OCI-LY1 (cell line): ENCODE measurements around the gene NADK2.

Source experiments
- CTCF ChIP-seq: fragments of 200-600 bp; sonication (generic), shearing (Covaris generic); IDR thresholded peaks from 2 replicates; pipeline ENCODE4 v1.5.1; 2017; ENCODE audit warnings: mild to moderate bottlenecking, antibody characterized with exemption, low read length, moderate library complexity, mixed read lengths
- EZH2 ChIP-seq: fragments of 200-600 bp; sonication (generic), shearing (Covaris generic); IDR thresholded peaks from 2 replicates; pipeline ENCODE4 v1.8.0; 2017; ENCODE audit warnings: borderline replicate concordance, mixed run types, mild to moderate bottlenecking, antibody characterized with exemption, low read length, moderate library complexity, mixed read lengths

- TF ChIP-seq CTCF, result no peak
- no peak for TF ChIP-seq EZH2
These were observed 9.2 kb downstream of the NADK2 start for GRCh38 chr5:36232533-36232932.
